K562 (cell line): ENCODE data around the gene ST6GALNAC1. TPM values are rescaled to one million over a fixed set of nuclear protein-coding genes. Genes with fewer than 3 reads are reported as not detected.

Experiments used
- ATAC-seq: fragments of 200-7000 bp; cut with Tn5 transposase; 3 replicates; pipeline ENCODE4 v1.9.1; 2020; ENCODE audit warnings: moderate library complexity
- BruUV-seq: library from RNA; stranded (reverse); fragments of 400-500 nt; replicated peaks from 2 replicates; lab custom pipeline; 2021; lab: Mats Ljungman, UMichigan
- CTCF ChIA-PET: fragments of 300-600 bp; formaldehyde crosslinking; extraction: SDS; loops from one replicate; lab custom pipeline; 2021; ENCODE audit warnings: low intra/inter-chr PET ratio; lab: Yijun Ruan, JAX
- POLR2A ChIA-PET: fragments of 300-600, 350-650 bp; sonication (Branson Sonifier 250); formaldehyde crosslinking; extraction: SDS; loops from one replicate; lab custom pipeline; 2021; ENCODE audit warnings: antibody characterized with exemption, inconsistent platforms; lab: Yijun Ruan, JAX
- DNase-seq, 4 experiments: peaks; one replicate each; pipeline versions ENCODE4 v3.0.0 to v3.0.0-alpha.2; 2011 to 2018; ENCODE audit warnings: low spot score in 3 of 4, mixed read lengths in 3 of 4; ENCODE audit errors: extremely low read depth in 1 of 4
- FAIRE-seq: peaks from 2 replicates; lab custom pipeline; 2011; peaks lifted over from hg19 to GRCh38; lab: Jason Lieb, UNC
- H2AFZ ChIP-seq: 2 replicates; pipeline ENCODE4 v1.6.0; 2011; ENCODE audit warnings: low read depth, low read length, control low read depth, inconsistent platforms
- H3K27ac ChIP-seq: fragments of 200-600 bp; 3 replicates; pipeline ENCODE4 v1.8.0; 2011; ENCODE audit warnings: low read depth, mild to moderate bottlenecking, control low read depth, inconsistent platforms, low read length, moderate library complexity, mixed read lengths; ENCODE audit errors: extremely low read depth
- H3K27me3 ChIP-seq, 2 experiments: fragments of 300-600 bp in 1 of 2; 2 replicates in 1 of 2; 3 replicates in 1 of 2; pipeline versions ENCODE4 v1.6.0 to v1.8.0; 2011; ENCODE audit warnings: inconsistent platforms in 2 of 2, low read length in 2 of 2, mild to moderate bottlenecking in 1 of 2, mixed read lengths in 1 of 2, moderate library complexity in 1 of 2; ENCODE audit not compliant: control insufficient read depth in 2 of 2, insufficient read depth in 2 of 2
- H3K36me3 ChIP-seq: fragments of 300-600 bp; 3 replicates; pipeline ENCODE4 v1.8.0; 2011; ENCODE audit warnings: mild to moderate bottlenecking, low read length, inconsistent platforms; ENCODE audit not compliant: control insufficient read depth, insufficient read depth
- H3K4me1 ChIP-seq, 2 experiments: fragments of 200-600 bp in 1 of 2; replicated peaks in 1 of 2; 2 replicates in 1 of 2; 3 replicates in 1 of 2; pipeline versions ENCODE4 v1.5.1 to v1.8.0; 2011; ENCODE audit warnings: inconsistent platforms in 2 of 2, low read length in 2 of 2, mild to moderate bottlenecking in 1 of 2, mixed read lengths in 1 of 2, moderate library complexity in 1 of 2; ENCODE audit not compliant: control insufficient read depth in 2 of 2, insufficient read depth in 2 of 2
- H3K4me2 ChIP-seq: 2 replicates; pipeline ENCODE4 v1.6.1; 2011; ENCODE audit warnings: low read length, control low read depth, inconsistent platforms, mixed read lengths; ENCODE audit not compliant: insufficient read depth
- H3K4me3 ChIP-seq: fragments of 200-600 bp; sonication (generic), shearing (Covaris generic); 2 replicates; pipeline ENCODE4 v1.5.1; 2016; ENCODE audit warnings: control low read depth, inconsistent platforms
- H3K79me2 ChIP-seq: fragments of 200-600 bp; 3 replicates; pipeline ENCODE4 v1.8.0; 2011; ENCODE audit warnings: low read length, inconsistent platforms; ENCODE audit not compliant: control insufficient read depth, insufficient read depth
- H3K9ac ChIP-seq, 2 experiments: 2 replicates each; pipeline versions ENCODE4 v1.6.0 to v1.6.1; 2011; ENCODE audit warnings: low read depth in 2 of 2, low read length in 2 of 2, control low read depth in 1 of 2, inconsistent platforms in 1 of 2, mild to moderate bottlenecking in 1 of 2, mixed read lengths in 1 of 2; ENCODE audit not compliant: insufficient read depth in 1 of 2
- H3K9me1 ChIP-seq: one replicate; pipeline ENCODE4 v1.6.0; 2011; ENCODE audit warnings: inconsistent platforms, mild to moderate bottlenecking, low read length, moderate library complexity; ENCODE audit not compliant: control insufficient read depth, insufficient read depth
- H3K9me3 ChIP-seq: replicated peaks from 2 replicates; pipeline ENCODE4 v1.5.1; 2011; ENCODE audit warnings: low read depth, low read length, inconsistent platforms; ENCODE audit not compliant: control insufficient read depth, insufficient read depth
- H4K20me1 ChIP-seq: replicated peaks from 2 replicates; pipeline ENCODE4 v1.6.1; 2011; ENCODE audit warnings: low read length, inconsistent platforms, mixed read lengths; ENCODE audit not compliant: control insufficient read depth, insufficient read depth
- SMARCC2 ChIP-seq: fragments of 450-650 bp; IDR thresholded peaks from 2 replicates; pipeline ENCODE4 v1.6.1; 2017; ENCODE audit warnings: antibody characterized with exemption, moderate library complexity, mild to moderate bottlenecking, low read depth
- TEAD1 ChIP-seq, 2 experiments: fragments of 450-650 bp in 1 of 2; sonication (generic) in 1 of 2; formaldehyde crosslinking; IDR thresholded peaks; 2 replicates each; pipeline versions ENCODE4 v1.4.0 to v1.8.0; 2020 to 2022; ENCODE audit warnings: mild to moderate bottlenecking in 2 of 2, missing genetic modification reagents in 1 of 2
- WGBS: fragments of 100-300 bp; shearing (Covaris generic); methylation state at CpG from one replicate; pipeline ENCODE4 v1.1.6; 2016; ENCODE audit warnings: low coverage, mixed read lengths; ENCODE audit not compliant: insufficient coverage; ENCODE audit errors: missing lambda C conversion rate; 5-methylcytosine and 5-hydroxymethylcytosine counted together
- in situ Hi-C: fragments of 300-500 bp; cut with MboI; formaldehyde crosslinking; loops from 4 replicates; pipeline ENCODE4 v1.15.0; 2018; ENCODE audit warnings: inconsistent platforms, mixed read lengths
- intact Hi-C: fragments of 100-400 bp; cut with micrococcal nuclease; formaldehyde crosslinking; loops from 2 replicates; pipeline ENCODE4 v1.14.2; 2022
- polyA plus RNA-seq, 8 experiments: library from polyadenylated mRNA; depleted of rRNA in 4 of 8; stranded (reverse) in 5 of 8; unstranded in 3 of 8; fragments of >200 nt; fragmentation: Nextera tagmentation in 2 of 8; fragmentation: Illumina TruSeq in 1 of 8; extraction: Ambion mirVana in 2 of 8; extraction: Trizol in 1 of 8; gene quantifications; 2 replicates each; pipeline versions ENCODE4 v1.2.1 to v1.2.3, GENCODE V29; 2011 to 2014; ENCODE audit warnings: inconsistent platforms in 1 of 8, missing spikeins in 1 of 8
- total RNA-seq, 7 experiments: library from RNA; depleted of rRNA in 6 of 7; stranded (reverse); fragments of >200 nt in 6 of 7; fragmentation: Illumina TruSeq in 2 of 7; extraction: Trizol in 2 of 7; gene quantifications; 2 replicates each; pipeline versions ENCODE4 v1.2.1 to v1.2.3, GENCODE V29; 2011 to 2021; ENCODE audit warnings: low replicate concordance in 1 of 7
- TF ChIP-seq, protein P1 (sequence below): fragments of 450-650 bp; IDR thresholded peaks from 2 replicates; pipeline ENCODE4 v1.6.1; 2016

Gene ST6GALNAC1
- total and polyA plus RNA-seq, 9 of the 15 experiments (the other 6 are each of a cell fraction or from before 2014, with no cell fraction given): 20.6 to 68.4 (median 50.5) TPM

DNA sequence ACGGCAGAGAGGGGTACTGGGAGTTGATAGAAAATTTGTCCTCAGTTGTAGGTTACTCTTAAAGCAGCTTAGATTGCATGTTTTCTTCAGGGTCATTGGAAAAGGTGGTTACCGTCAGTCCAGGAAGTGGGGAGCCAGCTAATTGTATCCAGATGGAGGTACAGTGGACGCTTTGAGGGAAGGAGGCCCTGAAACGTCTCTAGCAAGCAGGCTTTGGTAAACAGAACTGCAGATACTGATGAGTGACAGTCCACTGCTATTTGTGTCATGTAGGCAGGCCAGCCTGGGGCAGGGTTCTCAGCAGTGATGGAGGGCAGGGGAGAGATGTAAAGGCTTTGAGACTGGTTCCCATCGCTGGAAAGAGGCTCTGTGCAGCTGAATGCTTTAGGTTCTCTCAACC lies 30.2 kb upstream of the ST6GALNAC1 start:
- Histone ChIP-seq H3K9me3 (no peaks in the 10 kb centered on the region), H3K9me1 (no peaks in the 10 kb centered on the region), H3K9ac (no peak overlapping the region; a peak in 1 of 4 replicates), H3K36me3 (no peaks in the 10 kb centered on the region), H4K20me1 (no peaks in the 10 kb centered on the region), H3K4me1 (peaks cover 26 to 27% of the 10 kb centered on the region in 2 experiments; a peak in 4 of 5 replicates), H3K79me2 (peaks cover 7% of the 10 kb centered on the region; the same call in 2 of the 3 replicates), H2AFZ (peak overlapping the region; percentile 12; the same call in 1 of the 2 replicates), H3K4me2 (no peak overlapping the region), H3K27ac (no peak overlapping the region), H3K4me3 (no peak overlapping the region), H3K27me3 (no peaks in the 10 kb centered on the region)
- TF ChIP-seq SMARCC2: no peak
- no peak for TF ChIP-seq TEAD1 (CRISPR knock-in tag; IDR thresholded peaks at IDR 0.05)
- TF ChIP-seq, protein P1, sequence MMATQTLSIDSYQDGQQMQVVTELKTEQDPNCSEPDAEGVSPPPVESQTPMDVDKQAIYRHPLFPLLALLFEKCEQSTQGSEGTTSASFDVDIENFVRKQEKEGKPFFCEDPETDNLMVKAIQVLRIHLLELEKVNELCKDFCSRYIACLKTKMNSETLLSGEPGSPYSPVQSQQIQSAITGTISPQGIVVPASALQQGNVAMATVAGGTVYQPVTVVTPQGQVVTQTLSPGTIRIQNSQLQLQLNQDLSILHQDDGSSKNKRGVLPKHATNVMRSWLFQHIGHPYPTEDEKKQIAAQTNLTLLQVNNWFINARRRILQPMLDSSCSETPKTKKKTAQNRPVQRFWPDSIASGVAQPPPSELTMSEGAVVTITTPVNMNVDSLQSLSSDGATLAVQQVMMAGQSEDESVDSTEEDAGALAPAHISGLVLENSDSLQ: peak; percentile 74
- no TSS peak for BruUV-seq
- DNase-seq: peak in 1 of 4 experiments; percentile 4
- ATAC-seq: no peak
- ChIA-PET POLR2A (interaction anchor here (0.6 to 1.2 kb wide), 4 partner anchors 13 to 181 kb away, joined by 3 to 4 read pairs (median 3); partner anchors contain the start of gene ST6GALNAC1), CTCF (interaction anchor here (0.7 kb wide), 1 partner anchor 50 kb away, joined by 5 read pairs; no protein-coding TSS in a partner anchor)
- intact Hi-C loops: loop anchor here (5.0 kb wide), 1 partner anchor 36 kb away; no protein-coding TSS in a partner anchor
- in situ Hi-C loops: no loop called here
- no peak for FAIRE-seq
- WGBS: 52% methylated on average over 5 of the region's 5 CpGs
